Naive B cell (primary cell): ENCODE measurements around the gene LVRN. TPM values are rescaled to one million over a fixed set of nuclear protein-coding genes. Genes with fewer than 3 reads are reported as not detected.

Source experiments
- ATAC-seq, 2 donors: fragments of 150-1000 bp; cut with Tn5 transposase; 2 replicates each; pipeline ENCODE4 v1.10.0; 2021; ENCODE audit warnings: low read depth in 2 of 2, mild to moderate bottlenecking in 2 of 2, moderate library complexity in 2 of 2
- DNase-seq: peaks from one replicate; pipeline ENCODE4 v3.0.0; 2022
- H3K27ac Mint-ChIP-seq, 6 donors: one replicate each; pipeline ENCODE4 v1.8.0; 2020 to 2022; ENCODE audit warnings: mild to moderate bottlenecking in 6 of 6, mixed read lengths in 6 of 6, moderate library complexity in 5 of 6, inconsistent platforms in 2 of 6
- H3K27me3 Mint-ChIP-seq, 3 donors: one replicate each; pipeline ENCODE4 v1.8.0; 2021 to 2022; ENCODE audit warnings: mixed read lengths in 3 of 3, mild to moderate bottlenecking in 1 of 3
- H3K36me3 Mint-ChIP-seq, 2 donors: one replicate each; pipeline ENCODE4 v1.8.0; 2020 to 2022; ENCODE audit warnings: mixed read lengths in 2 of 2, inconsistent platforms in 1 of 2, mild to moderate bottlenecking in 1 of 2
- H3K4me1 Mint-ChIP-seq, 3 donors: one replicate each; pipeline ENCODE4 v1.8.0; 2020 to 2022; ENCODE audit warnings: mixed read lengths in 3 of 3, inconsistent platforms in 1 of 3, mild to moderate bottlenecking in 1 of 3, moderate library complexity in 1 of 3
- H3K4me3 Mint-ChIP-seq, 8 donors: one replicate each; pipeline ENCODE4 v1.8.0; 2020 to 2022; ENCODE audit warnings: mild to moderate bottlenecking in 8 of 8, mixed read lengths in 8 of 8, moderate library complexity in 8 of 8, inconsistent platforms in 2 of 8
- H3K9me3 Mint-ChIP-seq, 7 donors: one replicate each; pipeline ENCODE4 v1.8.0; 2020 to 2022; ENCODE audit warnings: mixed read lengths in 7 of 7, mild to moderate bottlenecking in 5 of 7, inconsistent platforms in 2 of 7, moderate library complexity in 1 of 7
- polyA plus RNA-seq, 6 donors: library from polyadenylated mRNA; unstranded; fragments of 300-500 nt; fragmentation: Illumina TruSeq; gene quantifications; one replicate each; pipeline ENCODE4 v1.2.3, GENCODE V29; 2021; ENCODE audit warnings: low read depth in 6 of 6

Gene LVRN
- polyA plus RNA-seq, 6 donors from 2014 or later, result not detected

DNA sequence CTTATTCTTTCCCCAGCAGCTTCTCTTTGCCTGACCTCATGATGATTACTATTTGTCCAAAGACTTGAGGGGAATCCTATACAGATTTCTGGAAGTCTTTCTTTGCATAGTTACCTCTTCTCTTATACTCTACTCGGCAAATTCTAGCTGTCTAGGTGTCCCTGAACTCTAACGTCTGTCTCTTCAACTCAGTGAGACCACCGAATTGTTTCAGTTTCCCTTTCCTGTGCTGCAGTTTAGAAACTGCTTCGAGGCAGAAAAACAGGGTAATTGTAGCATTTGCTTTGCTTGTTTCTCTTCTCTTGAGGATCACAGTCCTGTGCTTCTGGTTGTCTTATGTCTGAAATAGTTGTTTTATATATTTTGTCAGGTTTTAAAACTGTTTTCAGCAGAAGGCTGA, 14.8 kb downstream of the LVRN start:
- Mint-ChIP-seq H3K27me3 (peaks cover 33 to 63% (median 58%) of the 10 kb centered on the region in 3 donors), H3K27ac (no peak overlapping the region), H3K4me1 (no peaks in the 10 kb centered on the region), H3K4me3 (no peak overlapping the region), H3K36me3 (peaks cover 0 to 16% of the 10 kb centered on the region in 2 donors), H3K9me3 (peaks cover 0 to 12% (median 6%) of the 10 kb centered on the region in 7 donors)
- DNase-seq, result no peak
- no peak for ATAC-seq

- peaks cover 0 to 12% (median 6%) of the 10 kb centered on the region in 7 donors for H3K9me3 Mint-ChIP-seq
- no peak overlapping the region for H3K27ac Mint-ChIP-seq
- H3K27me3 Mint-ChIP-seq, result peaks cover 33 to 64% (median 62%) of the 10 kb centered on the region in 3 donors
Observed at GRCh38 chr5:115977988-115978387, 15.7 kb downstream of the LVRN start.

DNA sequence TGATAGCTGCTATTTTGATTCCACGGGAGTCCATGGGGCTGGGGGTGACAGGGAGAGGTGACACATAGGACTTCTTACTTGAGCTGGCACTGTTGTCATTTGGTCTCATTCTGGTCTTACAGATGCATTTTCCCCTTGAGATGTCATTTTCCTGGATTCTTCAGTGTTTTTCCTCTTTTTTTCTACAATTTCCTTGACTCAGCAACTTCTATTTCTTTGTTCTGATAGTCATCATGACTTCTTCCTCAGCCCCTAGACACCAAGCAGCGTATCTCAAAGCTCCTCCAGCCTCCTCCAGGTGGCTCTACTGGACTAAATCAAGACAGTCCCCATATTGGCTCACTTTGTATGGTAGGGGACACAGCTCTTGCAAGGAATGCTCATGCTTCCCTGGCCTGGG, 16.5 kb downstream of the LVRN start:
- Mint-ChIP-seq H3K4me1 (no peaks in the 10 kb centered on the region), H3K4me3 (no peak overlapping the region), H3K27me3 (peaks cover 33 to 64% (median 62%) of the 10 kb centered on the region in 3 donors)

More at GRCh38 chr5:115977988-115978387, 15.7 kb downstream of the LVRN start:
- Mint-ChIP-seq H3K4me3 (no peak overlapping the region), H3K4me1 (no peaks in the 10 kb centered on the region), H3K36me3 (peaks cover 0 to 16% of the 10 kb centered on the region in 2 donors)
- ATAC-seq (no peak), DNase-seq (no peak)

GRCh38 chr5:115979201-115980041, 17.1 kb downstream of the LVRN start:
- H3K4me1 Mint-ChIP-seq, result no peaks in the 10 kb centered on the region
- DNase-seq (no peak), ATAC-seq (no peak)
- peaks cover 33 to 68% (median 61%) of the 10 kb centered on the region in 3 donors for H3K27me3 Mint-ChIP-seq
- H3K4me3 Mint-ChIP-seq, result no peak overlapping the region
- H3K36me3 Mint-ChIP-seq, result peaks cover 0 to 16% of the 10 kb centered on the region in 2 donors
- no peak overlapping the region for H3K27ac Mint-ChIP-seq
- peaks cover 0 to 12% (median 5%) of the 10 kb centered on the region in 7 donors for H3K9me3 Mint-ChIP-seq

More for the DNA sequence above, 16.5 kb downstream of the LVRN start:
- DNase-seq, result no peak
- H3K27ac Mint-ChIP-seq, result no peak overlapping the region
- H3K9me3 Mint-ChIP-seq, result peaks cover 0 to 12% (median 6%) of the 10 kb centered on the region in 7 donors
- no peak for ATAC-seq
- H3K36me3 Mint-ChIP-seq, result peaks cover 0 to 16% of the 10 kb centered on the region in 2 donors

DNA sequence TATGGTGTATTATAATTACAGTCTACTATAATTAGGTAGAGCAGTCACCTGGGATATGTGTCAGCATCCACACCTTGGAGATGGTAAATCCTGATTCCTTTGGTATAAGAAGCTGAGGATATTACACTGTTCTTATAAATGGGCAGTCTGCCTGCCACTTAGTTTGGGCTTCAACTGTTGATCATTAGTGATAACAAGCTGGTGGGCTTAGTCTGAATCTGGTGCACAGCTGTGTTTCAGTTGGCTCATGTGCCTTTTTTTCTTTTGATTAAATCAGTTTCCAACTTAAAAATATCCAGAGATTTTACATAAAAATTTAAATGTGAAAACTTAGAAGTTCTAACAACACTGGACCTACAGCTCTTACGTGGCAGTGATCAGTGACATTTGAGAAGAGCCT, 21.2 kb downstream of the LVRN start:
- Mint-ChIP-seq H3K4me3 (no peak overlapping the region), H3K9me3 (no peaks in the 10 kb centered on the region), H3K36me3 (no peaks in the 10 kb centered on the region), H3K27ac (no peak overlapping the region), H3K27me3 (peaks cover 19 to 28% (median 28%) of the 10 kb centered on the region in 3 donors), H3K4me1 (no peaks in the 10 kb centered on the region)
- no peak for ATAC-seq
- no peak for DNase-seq

DNA sequence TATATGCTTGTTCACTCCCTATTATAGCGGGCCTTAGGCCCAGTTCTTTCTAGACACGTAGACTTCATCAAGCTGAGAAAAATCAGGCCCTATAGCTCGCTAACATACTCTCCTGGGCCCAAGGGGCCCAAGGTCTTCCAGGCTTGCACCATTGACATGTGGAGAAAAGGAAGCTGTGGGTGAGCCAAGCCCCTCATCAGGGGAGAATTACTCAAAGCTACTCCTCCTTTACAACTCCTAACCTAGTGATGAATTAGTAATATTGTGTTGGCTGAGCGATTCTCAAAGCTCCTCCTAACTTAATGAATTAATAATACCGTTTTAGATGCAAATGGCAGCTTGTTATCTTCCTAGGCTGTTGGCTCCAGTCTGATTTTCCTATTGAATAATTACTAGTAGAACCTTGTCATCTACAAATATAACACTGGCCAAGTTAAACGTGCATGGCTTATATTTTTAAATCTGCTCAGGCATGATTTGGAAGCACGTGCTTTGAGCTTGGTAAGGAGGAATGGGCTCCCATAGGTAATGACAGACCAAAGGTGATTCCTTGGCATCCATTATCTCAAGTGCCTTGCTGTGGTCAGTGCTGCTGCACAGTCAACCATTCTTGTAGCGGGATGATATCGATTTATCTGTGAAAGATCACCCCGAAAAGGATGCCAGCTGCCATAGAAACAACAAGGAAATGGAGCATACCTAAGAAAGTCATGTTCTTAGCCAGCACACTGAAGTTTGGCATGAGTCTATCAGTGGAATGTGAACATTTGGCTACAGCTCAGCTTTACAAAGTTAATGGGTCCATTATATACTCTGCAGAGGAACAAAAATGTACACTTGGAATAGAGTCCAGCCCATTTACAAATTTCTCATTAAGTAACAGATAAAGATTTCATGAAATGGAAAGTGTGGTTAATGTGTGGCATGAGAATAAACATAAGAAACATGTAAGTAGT, 23.8 kb downstream of the LVRN start:
- H3K36me3 Mint-ChIP-seq, result no peaks in the 10 kb centered on the region

DNA sequence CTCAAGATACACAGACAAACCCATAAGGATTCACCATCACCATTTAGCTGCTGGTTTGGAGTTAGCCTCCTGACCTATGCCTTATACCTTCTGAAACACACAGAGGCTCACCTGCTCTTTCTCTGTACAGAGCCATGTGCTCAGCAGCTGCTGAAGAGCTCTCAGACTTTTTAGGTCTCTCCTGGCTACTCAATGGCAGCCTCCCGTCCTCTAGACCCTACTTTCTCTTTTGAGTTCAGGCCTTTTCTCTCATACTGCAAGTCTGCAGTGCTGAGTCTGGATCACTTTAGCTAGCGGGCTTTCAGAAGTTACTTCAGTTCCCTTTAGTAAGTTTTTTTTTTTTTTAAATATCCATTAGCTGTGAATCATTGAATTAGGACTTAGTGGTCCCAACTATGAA, 25.7 kb downstream of the LVRN start:
- no peak overlapping the region for H3K27ac Mint-ChIP-seq
- no peaks in the 10 kb centered on the region for H3K36me3 Mint-ChIP-seq
- ATAC-seq (no peak), DNase-seq (no peak)
- H3K4me3 Mint-ChIP-seq, result no peak overlapping the region
- no peaks in the 10 kb centered on the region for H3K9me3 Mint-ChIP-seq
- peaks cover 0 to 15% (median 6%) of the 10 kb centered on the region in 3 donors for H3K27me3 Mint-ChIP-seq
- no peaks in the 10 kb centered on the region for H3K4me1 Mint-ChIP-seq

More for the DNA sequence above, 23.8 kb downstream of the LVRN start:
- no peaks in the 10 kb centered on the region for H3K4me1 Mint-ChIP-seq
- no peak for ATAC-seq
- DNase-seq, result no peak
- H3K4me3 Mint-ChIP-seq, result no peak overlapping the region
- H3K9me3 Mint-ChIP-seq, result no peaks in the 10 kb centered on the region
- H3K27me3 Mint-ChIP-seq, result peaks cover 0 to 21% (median 16%) of the 10 kb centered on the region in 3 donors
- H3K27ac Mint-ChIP-seq, result no peak overlapping the region

- Mint-ChIP-seq H3K27ac (no peak overlapping the region), H3K9me3 (no peaks in the 10 kb centered on the region), H3K4me3 (no peak overlapping the region), H3K27me3 (peaks cover 15 to 29% (median 22%) of the 10 kb centered on the region in 3 donors), H3K36me3 (no peaks in the 10 kb centered on the region), H3K4me1 (no peaks in the 10 kb centered on the region)
- ATAC-seq, result no peak
- no peak for DNase-seq
Observed at GRCh38 chr5:115992848-115993350, 30.6 kb downstream of the LVRN start.

GRCh38 chr5:115995351-115995750, 33.1 kb downstream of the LVRN start:
- DNase-seq (no peak), ATAC-seq (no peak)
- no peak overlapping the region for H3K4me3 Mint-ChIP-seq
- no peaks in the 10 kb centered on the region for H3K4me1 Mint-ChIP-seq
- H3K27me3 Mint-ChIP-seq, result peaks cover 16 to 29% (median 20%) of the 10 kb centered on the region in 3 donors
- no peaks in the 10 kb centered on the region for H3K36me3 Mint-ChIP-seq
- H3K9me3 Mint-ChIP-seq, result no peaks in the 10 kb centered on the region
- no peak overlapping the region for H3K27ac Mint-ChIP-seq

DNA sequence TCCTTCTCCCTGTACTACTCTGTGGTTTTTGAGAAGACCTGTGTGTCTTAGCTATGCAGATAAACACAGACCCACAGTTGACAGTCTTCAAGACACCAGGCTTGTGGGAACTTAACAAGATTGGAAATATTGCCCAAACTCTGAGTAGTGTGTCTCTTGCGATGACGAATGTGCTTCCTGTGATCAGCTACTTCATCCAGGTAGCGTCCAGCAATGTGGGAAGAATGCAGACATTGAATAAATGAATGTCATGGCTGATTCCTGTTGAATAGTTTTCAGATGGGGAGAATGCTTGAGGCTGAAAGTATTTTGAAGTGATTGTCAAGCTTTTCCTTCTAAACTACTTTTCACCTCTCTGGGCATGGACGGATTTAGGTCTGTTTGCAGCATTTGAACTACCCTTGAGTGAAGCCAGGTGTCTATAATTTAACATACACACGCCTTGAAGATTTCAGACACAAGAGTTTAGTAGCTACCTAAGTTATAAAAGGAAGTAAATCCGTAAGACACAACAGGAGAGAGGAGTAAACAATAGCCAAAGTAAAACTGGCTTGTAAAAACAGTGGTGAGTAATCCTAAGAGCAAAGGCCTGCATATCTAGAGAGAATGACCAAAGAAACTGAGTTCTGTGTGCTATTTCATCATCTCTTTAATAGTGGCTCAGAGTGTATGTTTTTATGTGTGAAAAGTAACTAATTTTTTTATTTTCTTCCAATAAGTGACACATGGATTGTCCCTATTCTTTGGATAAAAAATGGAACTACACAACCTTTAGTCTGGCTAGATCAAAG, 40.0 kb downstream of the LVRN start:
- no peak overlapping the region for H3K4me3 Mint-ChIP-seq
- H3K4me1 Mint-ChIP-seq, result no peaks in the 10 kb centered on the region
- ATAC-seq, result no peak
- no peak overlapping the region for H3K27ac Mint-ChIP-seq
- DNase-seq, result no peak
- no peaks in the 10 kb centered on the region for H3K36me3 Mint-ChIP-seq
- peaks cover 0 to 8% (median 6%) of the 10 kb centered on the region in 3 donors for H3K27me3 Mint-ChIP-seq
- no peaks in the 10 kb centered on the region for H3K9me3 Mint-ChIP-seq

DNA sequence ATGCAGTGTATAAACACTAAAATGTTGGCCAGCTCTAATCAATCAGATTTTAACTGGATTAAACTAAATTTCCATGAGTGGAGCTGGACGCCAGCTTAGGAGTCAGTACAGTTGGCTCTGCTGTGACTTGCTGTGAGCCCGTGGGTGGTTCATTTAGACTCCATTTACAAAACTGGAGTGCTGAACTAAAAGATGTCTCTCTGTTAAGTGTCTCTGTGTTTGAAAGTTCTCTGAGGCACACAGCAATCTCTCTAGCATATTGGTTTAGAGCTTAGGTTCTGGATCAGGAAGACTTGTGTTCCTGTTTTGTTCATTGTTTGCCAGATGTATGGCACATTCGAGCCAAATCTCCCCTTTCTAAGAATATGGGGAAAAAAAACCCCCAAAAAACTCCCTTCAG, 42.0 kb downstream of the LVRN start:
- ATAC-seq, result no peak
- Mint-ChIP-seq H3K36me3 (no peaks in the 10 kb centered on the region), H3K9me3 (no peaks in the 10 kb centered on the region), H3K4me3 (no peak overlapping the region), H3K4me1 (no peaks in the 10 kb centered on the region), H3K27ac (no peak overlapping the region), H3K27me3 (peaks cover 0 to 6% (median 2%) of the 10 kb centered on the region in 3 donors)
- DNase-seq, result no peak

DNA sequence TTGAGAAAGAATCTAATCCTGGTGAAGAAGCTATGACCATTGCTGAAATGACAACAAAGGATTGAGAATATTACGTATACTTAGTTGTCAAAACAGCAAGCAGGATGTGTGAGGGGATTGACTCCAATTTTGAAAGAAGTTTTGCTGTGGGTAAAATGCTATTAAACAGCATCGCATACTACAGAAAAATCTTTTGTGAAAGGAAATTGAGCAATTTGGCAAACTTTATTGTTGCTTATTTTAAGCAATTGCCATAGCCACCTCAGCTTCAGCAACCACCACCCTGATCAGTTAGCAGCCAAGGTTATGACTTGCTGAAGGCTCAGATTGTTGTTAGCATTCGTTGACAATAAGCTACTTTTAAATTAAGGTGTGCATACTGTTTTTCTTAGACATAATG, 47.5 kb downstream of the LVRN start:
- no peak for DNase-seq
- no peak for ATAC-seq
- Mint-ChIP-seq H3K27ac (no peak overlapping the region), H3K9me3 (no peaks in the 10 kb centered on the region), H3K4me3 (no peak overlapping the region), H3K36me3 (no peaks in the 10 kb centered on the region), H3K27me3 (peaks cover 7 to 23% (median 12%) of the 10 kb centered on the region in 3 donors), H3K4me1 (no peaks in the 10 kb centered on the region)

DNA sequence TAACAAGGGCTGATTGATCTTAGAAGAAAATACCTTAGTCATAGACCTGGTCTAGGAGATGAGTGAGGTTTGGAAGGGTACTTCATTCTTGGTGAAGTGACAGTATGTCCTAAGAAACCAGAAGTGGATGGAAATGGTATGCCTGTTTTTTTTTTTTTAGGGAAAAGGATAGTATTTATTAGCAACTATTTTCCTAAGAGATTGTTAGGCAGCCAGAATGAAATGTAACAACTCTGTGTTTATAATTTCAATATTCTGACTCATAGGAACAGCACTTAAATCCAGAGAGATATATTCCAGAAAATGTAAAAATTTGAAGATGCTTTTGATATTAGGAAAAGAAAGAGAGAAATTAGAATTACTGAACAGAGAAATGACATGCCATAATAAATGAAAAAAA, 48.8 kb downstream of the LVRN start:
- ATAC-seq, result no peak
- no peak overlapping the region for H3K4me3 Mint-ChIP-seq
- H3K9me3 Mint-ChIP-seq, result no peaks in the 10 kb centered on the region
- DNase-seq, result no peak
- H3K27me3 Mint-ChIP-seq, result peaks cover 7 to 25% (median 12%) of the 10 kb centered on the region in 3 donors
- H3K27ac Mint-ChIP-seq, result no peak overlapping the region
- no peaks in the 10 kb centered on the region for H3K36me3 Mint-ChIP-seq
- H3K4me1 Mint-ChIP-seq, result no peaks in the 10 kb centered on the region
